ENCODE measurements around the gene NDUFAF2.
"Not testable (repeated sequence)": the region's sequence is repeated elsewhere in the genome, so short reads cannot be mapped to it uniquely, and the experiment has no call there.

NDUFAF2 gene

DNA sequence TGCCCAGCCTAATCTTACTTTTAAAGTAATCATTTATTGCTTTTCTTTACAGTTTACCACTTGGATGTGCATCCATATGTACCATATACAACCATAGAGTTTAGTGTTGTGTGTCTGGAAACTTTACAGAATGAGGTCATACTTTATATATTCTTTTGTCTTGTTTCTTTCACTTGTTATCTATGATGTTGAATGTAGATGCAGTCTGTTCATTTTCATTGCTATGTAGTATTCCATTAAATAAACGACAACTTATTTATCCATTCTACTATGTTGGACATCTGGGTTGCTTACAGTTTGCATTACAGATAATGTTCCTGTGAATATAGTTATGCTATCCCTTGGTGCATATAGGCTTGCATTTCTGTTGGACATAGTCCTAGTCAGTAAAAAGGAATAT, 238.5 kb downstream of the NDUFAF2 start:
- no peak for DNase-seq

- DNase-seq = no peak
Measured at GRCh38 chr5:61184708-61185107, 239.7 kb downstream of the NDUFAF2 start.

DNA sequence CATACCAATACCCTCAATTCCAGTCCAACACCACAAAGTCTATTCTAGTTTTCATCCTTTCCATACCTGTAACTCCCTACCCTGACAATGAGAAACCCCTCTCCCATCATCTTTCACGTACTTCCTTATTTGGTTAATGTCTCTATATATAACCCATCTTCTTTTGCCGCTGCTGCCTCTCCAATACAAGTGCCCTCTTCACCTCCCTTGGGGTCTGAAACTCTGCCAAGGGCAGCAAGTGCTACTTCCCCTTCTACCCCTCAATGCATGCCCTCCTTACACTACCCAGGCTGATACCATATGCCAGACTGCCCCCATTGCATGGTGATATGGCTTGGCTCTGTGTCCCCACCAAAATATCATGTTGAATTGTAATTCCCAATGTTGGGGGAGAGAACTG, 241.6 kb downstream of the NDUFAF2 start:
- no peak for DNase-seq

- DNase-seq = not testable (repeated sequence)
Measured at GRCh38 chr5:61187352-61187751, 242.3 kb downstream of the NDUFAF2 start.

- not testable (repeated sequence) for DNase-seq
Measured at GRCh38 chr5:61187826-61188225, 242.8 kb downstream of the NDUFAF2 start.

DNA sequence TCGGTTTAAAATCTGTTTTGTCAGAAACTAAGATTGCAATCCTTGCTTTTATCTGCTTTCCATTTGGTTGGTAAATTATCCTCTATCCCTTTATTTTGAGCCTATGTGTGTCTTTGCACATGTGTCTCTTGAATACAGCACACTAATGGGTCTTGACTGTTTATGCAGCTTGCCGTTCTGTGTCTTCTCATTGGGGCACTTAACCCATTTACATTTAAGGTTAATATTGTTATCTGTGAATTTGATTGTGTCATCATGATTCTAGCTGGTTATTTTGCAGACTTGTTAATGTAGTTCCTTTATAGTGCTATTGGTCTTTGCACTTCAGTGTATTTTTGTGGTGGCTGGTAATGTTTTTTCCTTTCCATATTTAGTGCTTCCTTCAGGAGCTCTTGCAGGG, 253.6 kb downstream of the NDUFAF2 start:
- DNase-seq = no peak

DNA sequence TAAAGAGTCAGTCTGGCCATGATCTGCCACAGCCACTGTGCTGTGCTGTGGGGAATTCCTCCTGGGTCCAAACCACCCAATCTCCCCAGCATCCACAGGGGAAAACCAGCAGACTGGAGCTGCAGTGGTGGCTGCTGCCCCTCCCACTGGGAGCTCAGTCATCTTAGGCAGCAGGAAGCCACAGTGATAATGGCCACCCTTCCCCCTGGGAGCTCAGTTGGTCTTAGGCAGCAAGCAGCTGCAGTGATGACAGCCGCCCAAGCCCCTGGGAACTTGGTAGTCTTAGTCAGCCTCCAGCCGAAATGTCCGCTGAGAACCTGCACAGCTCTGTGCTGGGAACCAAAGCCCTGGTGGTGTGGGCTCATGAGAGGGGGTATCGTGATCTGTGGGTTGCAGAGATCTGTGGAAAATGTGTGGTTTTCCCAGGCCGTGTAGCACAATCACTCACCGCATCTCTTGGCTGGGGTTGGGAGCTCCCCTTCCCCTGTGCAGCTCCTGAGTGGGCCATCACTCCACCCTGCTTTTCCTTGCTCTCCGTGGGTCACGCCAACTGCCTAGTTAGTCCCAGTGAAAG, 255.7 kb downstream of the NDUFAF2 start:
- DNase-seq = no peak

- no peak for DNase-seq
Measured at GRCh38 chr5:61202213-61202612, 257.2 kb downstream of the NDUFAF2 start.

All from hematopoietic multipotent progenitor cell treated with erythropoietin and hydrocortisone succinate and interleukin-3 and kit ligand, for 6 days (in vitro differentiated cells).